ENCODE measurements around the gene CLMP. TPM values are rescaled to one million over a fixed set of nuclear protein-coding genes. Genes with fewer than 3 reads are reported as not detected.

The CLMP gene
- total and polyA plus RNA-seq, 9 of the 15 experiments (the other 6 are each of a cell fraction or from before 2014, with no cell fraction given), result 0.02 to 0.15 (median 0.03) TPM; not detected in 6

DNA sequence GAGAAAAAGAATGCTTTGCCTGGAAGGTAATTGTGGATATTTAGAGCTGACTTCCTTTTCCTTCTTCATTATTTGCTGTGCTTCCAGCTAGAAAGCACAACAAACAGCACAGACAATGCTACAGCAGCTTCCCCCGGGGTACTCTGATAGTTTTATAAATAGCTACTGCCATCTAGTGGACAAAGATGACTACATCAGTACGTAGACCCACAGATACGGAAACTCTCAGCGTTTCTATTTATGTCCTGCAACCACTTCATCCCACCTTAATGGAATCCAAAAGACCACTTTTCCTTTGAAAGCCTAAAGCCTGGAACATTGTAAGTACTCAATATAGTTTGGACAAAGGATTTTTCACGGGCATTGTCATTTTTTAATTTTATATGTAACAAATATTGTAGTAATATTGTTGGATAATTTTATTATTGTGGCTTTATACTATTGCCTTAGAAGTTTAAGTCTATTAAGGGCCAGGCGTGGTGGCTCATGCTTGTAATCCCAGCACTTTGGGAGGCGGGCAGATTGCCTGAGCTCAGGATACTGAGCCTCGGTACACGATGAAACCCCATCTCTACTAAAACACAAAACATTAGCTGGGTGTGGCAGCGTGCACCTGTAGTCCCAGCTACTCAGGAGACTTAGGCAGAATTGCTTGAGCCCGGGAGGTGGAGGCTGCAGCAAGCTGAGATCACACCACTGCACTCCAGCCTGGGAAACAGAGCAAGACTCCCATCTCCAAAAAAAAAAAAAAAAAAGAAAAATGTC is 140.6 kb downstream of the CLMP start (continued):
- TF ChIP-seq, protein P1, sequence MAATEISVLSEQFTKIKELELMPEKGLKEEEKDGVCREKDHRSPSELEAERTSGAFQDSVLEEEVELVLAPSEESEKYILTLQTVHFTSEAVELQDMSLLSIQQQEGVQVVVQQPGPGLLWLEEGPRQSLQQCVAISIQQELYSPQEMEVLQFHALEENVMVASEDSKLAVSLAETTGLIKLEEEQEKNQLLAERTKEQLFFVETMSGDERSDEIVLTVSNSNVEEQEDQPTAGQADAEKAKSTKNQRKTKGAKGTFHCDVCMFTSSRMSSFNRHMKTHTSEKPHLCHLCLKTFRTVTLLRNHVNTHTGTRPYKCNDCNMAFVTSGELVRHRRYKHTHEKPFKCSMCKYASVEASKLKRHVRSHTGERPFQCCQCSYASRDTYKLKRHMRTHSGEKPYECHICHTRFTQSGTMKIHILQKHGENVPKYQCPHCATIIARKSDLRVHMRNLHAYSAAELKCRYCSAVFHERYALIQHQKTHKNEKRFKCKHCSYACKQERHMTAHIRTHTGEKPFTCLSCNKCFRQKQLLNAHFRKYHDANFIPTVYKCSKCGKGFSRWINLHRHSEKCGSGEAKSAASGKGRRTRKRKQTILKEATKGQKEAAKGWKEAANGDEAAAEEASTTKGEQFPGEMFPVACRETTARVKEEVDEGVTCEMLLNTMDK (IDR thresholded peaks at IDR 0.05; ENCODE audit: borderline replicate concordance, insufficient read depth, low read depth, low read length, poor library complexity, severe bottlenecking), result peak; percentile 15
- TF ChIP-seq, protein P2, sequence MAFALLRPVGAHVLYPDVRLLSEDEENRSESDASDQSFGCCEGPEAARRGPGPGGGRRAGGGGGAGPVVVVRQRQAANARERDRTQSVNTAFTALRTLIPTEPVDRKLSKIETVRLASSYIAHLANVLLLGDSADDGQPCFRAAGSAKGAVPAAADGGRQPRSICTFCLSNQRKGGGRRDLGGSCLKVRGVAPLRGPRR (CRISPR knock-in tag; IDR thresholded peaks at IDR 0.05), result no peak

DNA sequence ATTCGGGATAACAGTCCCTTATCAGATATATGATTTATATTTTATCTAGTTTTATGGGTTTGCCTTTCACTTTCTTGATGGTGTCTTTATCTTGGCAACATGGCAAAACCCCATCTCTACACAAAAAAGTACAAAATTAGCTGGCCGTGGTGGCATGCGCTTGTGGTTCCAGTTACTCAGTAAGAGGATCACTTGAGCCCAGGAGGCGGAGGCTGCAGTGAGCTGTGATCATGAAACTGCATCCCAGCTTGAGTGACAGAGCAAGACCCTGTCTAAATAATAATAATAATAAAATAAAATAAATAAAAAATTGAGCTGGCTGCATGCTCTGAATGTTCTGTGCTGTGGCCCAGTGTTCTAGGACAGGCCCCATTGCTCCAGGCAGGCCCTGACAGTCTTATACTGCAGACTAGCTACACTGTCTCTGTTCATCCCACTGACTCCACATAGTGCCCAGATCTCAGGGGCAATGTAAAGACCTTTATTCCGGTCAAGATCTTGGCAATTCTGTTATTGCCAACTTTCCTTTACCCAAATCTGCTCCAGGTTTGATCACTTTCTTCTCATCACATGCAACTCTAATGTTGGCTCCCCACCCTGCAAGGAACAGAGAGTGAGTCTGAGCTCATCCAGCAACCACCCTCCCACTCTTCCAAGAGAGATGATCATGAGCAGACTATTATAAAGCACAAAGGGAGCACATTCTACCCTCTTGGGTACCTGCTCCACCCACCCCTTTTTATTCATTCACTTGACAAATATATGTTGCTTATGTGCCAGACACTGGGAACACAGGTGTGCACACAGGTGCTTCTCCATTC is 141.9 kb downstream of the CLMP start:
- TF ChIP-seq CREBBP (IDR thresholded peaks at IDR 0.05; ENCODE audit: low read depth, low read length), result no peak
- TF ChIP-seq POLR2A (conservative IDR thresholded peaks at IDR 0.05), result peak; percentile 8; the same call in 1 of the 2 replicates
- no peak overlapping the region for H3K4me2 ChIP-seq (ENCODE audit: insufficient read depth, low read length)
- intact Hi-C loops (cut with micrococcal nuclease) (no loop called here), in situ Hi-C loops (cut with MboI) (no loop called here)
- peaks cover 12% of the 10 kb centered on the region; the same call in 2 of the 3 replicates for H3K79me2 ChIP-seq (ENCODE audit: control insufficient read depth, insufficient read depth, low read length)
- BruUV-seq (replicated peaks), result no TSS peak
- H3K4me3 ChIP-seq, result no peak overlapping the region
- no peak overlapping the region for H3K27ac ChIP-seq (ENCODE audit: extremely low read depth, low read depth, low read length)
- ATAC-seq (no peak), FAIRE-seq (no peak), DNase-seq (ENCODE audit: extremely low read depth in 1 of 4, low spot score in 3 of 4) (no peak)
- no peak overlapping the region for H3K9ac ChIP-seq (ENCODE audit: insufficient read depth in 1 of 2, low read depth in 2 of 2, low read length in 2 of 2)
- WGBS (ENCODE audit: insufficient coverage, low coverage, missing lambda C conversion rate), result 72% methylated on average over 5 of the region's 5 CpGs
- peaks cover 6 to 7% of the 10 kb centered on the region in 2 experiments; a peak in 4 of 5 replicates for H3K27me3 ChIP-seq (ENCODE audit: control insufficient read depth in 2 of 2, insufficient read depth in 2 of 2, low read length in 2 of 2)
- no peaks in the 10 kb centered on the region; a peak in 1 of 5 replicates for H3K4me1 ChIP-seq (replicated peaks in 1 of 2; ENCODE audit: control insufficient read depth in 2 of 2, insufficient read depth in 2 of 2, low read length in 2 of 2)
- H4K20me1 ChIP-seq (replicated peaks; ENCODE audit: control insufficient read depth, insufficient read depth, low read length), result peaks cover 28% of the 10 kb centered on the region
- ChIA-PET POLR2A (interaction anchor here (0.9 to 2.8 kb wide), 8 partner anchors 8 to 167 kb away, joined by 3 to 16 read pairs (median 4); partner anchors contain the start of gene HSPA8), CTCF (ENCODE audit: low intra/inter-chr PET ratio) (interaction anchor here (0.6 to 1.5 kb wide), 2 partner anchors 50 to 422 kb away, joined by 3 to 4 read pairs; no protein-coding TSS in a partner anchor)
- no peaks in the 10 kb centered on the region for H3K9me1 ChIP-seq (ENCODE audit: control insufficient read depth, insufficient read depth, low read length)
- H2AFZ ChIP-seq (ENCODE audit: low read depth, low read length), result no peak overlapping the region
- H3K9me3 ChIP-seq (replicated peaks; ENCODE audit: control insufficient read depth, insufficient read depth, low read depth, low read length), result no peaks in the 10 kb centered on the region
- H3K36me3 ChIP-seq (ENCODE audit: control insufficient read depth, insufficient read depth, low read length), result peaks cover 31% of the 10 kb centered on the region

Data from K562 (cell line).